DMS 273 (cell line): Measurements from ENCODE around the gene SLC37A1.

Experiments used
- DNase-seq: peaks from one replicate; lab custom pipeline; 2025; ENCODE audit not compliant: unreplicated experiment; lab: John Stamatoyannopoulos, UW

The SLC37A1 gene

DNA sequence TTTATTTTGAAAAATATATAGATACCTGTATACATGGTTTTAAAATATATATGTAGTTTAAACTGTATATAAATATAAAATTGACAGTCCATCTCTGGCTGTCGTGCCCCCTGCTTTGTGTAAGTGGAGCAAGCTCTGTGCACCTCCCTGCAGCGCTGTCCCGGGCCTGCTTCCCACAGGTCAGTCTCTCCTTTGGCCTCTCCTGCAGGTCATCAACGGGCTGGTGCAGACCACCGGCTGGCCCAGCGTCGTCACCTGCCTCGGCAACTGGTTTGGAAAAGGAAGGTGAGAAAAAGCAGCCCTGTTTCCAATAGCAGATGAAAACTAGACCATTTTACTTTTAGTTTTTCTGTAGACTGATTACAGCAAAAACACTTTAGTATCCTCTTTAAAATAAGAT lies 28.5 kb downstream of the SLC37A1 start:
- DNase-seq: no peak

GRCh38 chr21:42542596-42542995 lies 28.9 kb downstream of the SLC37A1 start:
- no peak for DNase-seq

DNA sequence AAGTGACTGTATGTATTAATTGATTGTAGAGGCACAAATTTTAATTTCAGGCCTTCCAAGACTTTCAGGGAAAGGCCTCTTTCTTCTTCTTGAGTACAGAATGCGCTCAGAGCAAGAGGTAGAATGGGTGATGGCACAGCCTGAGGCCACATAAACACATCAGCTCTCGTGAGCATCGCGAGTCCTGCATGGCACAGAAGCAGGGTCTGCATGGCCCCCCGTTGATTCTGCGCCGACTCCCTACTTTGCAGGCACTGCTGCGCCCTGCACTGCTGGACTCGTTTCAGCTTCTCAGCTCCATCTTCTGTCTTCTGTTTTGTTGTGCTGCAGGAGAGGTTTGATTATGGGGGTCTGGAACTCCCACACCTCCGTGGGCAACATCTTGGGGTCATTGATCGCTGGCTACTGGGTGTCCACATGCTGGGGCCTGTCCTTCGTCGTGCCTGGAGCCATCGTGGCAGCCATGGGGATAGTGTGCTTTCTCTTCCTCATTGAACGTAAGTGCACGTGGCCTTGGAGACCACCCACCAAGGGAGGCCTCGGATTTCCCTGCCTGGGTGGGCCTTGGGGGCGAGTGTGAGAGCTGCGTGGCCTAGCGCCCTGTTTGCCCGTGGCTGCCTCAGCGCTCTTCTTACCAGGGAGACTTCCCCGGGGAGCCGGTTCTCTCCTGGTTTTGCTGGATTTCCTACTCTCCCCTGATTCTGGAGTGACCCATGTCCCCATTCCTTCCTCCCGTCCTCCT lies 29.6 kb downstream of the SLC37A1 start:
- no peak for DNase-seq

DNA sequence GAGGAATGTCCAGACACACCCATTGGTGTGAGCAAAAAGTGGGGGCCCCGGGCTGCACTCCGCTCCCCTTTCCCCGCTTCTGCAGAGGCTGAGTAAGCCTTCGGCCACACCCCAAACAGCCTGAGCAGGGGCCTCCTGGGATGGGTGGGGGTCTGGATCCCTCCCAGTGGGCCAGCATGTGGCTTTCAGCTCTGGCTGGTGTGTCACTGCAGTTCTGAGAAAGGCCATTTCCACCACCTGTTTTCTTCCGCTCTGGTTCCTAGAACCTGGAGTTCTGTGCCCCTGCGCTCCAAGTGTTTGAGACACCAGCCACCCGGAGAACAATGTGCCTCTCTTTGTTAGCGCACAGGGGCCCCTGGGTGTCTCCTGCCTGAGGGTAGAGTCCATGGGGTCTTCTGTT lies 30.9 kb downstream of the SLC37A1 start:
- no peak for DNase-seq

DNA sequence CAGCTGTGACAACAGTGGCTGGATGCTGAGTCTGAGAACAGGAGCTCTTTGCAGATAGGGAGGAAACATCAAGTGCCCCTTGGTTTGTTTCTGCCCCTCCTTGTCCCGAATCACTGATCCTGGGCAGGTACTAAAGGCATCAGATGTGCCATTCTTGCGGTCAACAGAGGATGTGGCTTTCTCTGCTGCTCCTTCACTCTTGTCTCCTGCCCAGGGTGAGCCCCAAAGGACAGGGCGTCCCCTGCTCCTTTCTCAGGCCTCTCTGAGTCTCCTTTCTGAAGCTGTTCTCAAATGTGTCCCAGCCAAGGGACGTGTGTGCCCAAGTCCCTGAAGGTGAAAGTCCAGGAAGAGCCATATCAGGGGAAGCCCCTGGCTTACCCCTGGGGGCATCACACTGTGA lies 31.7 kb downstream of the SLC37A1 start:
- DNase-seq: no peak

DNA sequence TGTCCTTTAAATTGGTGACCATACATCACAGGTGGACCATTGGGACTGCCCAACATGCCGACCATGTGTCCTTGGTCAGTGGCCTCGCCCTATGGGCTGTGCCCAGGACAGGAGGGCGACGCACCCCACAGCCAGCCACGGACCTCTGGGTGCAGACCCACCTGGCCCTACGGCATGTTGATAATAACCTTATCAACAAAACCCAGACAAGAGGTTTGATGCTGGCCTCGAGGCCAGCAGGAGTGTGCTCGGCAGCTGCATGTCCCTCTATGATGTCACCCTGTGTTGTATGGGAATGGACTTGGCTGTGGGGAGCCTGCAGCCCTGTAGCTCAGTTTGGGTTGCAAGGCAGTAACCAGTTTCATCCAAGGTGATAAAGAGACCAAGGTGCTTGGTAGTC lies 32.1 kb downstream of the SLC37A1 start:
- no peak for DNase-seq

GRCh38 chr21:42546433-42546832 lies 32.8 kb downstream of the SLC37A1 start:
- DNase-seq: no peak

GRCh38 chr21:42547001-42547905 lies 33.6 kb downstream of the SLC37A1 start:
- DNase-seq: no peak

GRCh38 chr21:42547906-42548365 lies 34.3 kb downstream of the SLC37A1 start:
- DNase-seq: no peak

- DNase-seq: no peak
Observed at GRCh38 chr21:42548687-42549406, 35.2 kb downstream of the SLC37A1 start.

DNA sequence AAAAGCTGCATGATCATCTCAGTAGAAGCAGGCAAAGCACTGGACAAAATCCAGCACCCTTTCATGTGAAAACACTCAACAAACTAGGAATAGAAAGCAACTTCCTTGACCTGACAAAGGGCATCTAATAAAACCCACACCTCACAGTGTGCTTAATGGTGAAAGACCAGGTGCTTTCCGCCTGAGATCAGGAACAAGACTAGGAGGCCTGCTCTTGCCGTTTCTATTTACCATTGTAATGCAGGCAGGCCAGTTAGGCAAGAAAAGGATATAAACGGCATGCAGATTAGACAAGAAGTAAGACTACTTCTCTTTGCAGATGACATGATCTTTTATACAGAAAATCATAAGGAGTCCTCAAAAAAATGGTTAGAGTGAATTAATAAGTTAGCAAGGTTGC lies 37.2 kb downstream of the SLC37A1 start:
- DNase-seq: no peak

DNA sequence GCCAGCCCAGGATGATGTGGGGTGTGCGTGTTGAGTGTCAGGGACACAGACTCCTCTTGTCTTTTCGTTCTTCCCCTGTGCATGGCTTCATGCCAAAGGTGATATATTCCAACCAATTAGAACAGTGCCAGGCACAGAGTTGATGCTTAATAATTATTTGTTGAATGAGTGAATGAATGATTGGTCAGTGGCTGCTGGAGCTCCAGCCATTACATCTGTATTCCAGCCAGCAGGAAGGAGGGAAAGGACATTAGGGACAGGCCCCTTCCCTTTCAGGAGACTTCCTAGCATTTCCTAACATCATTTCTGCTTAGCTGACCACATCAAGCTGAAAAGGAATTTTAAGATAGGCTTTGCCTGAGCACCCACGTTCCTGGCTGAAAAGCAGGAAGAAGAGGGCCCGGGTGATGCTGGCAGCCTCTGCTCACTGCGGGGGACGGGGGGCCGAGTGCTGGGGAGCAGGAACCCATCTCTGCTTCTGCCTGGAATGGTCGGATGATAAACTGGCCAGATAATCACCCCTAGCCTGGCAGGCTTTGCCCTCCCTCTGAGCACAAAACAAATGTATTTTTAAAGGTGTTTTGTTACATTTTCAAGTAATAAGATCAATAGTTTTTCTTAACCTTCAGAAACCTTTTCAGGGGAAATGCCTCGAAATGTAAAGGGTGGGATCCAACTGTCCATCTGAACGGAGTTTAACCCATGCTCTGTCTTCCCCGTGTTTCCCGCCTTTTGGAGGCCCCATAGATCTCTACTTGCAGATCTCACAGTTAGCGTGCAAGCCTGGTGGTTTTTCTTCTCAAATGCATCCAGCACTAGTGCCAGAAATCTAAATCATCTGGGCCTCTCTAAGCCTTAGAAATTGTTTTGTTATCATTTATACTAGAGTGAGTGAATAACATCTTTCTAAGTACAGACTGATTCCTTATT lies 39.0 kb downstream of the SLC37A1 start:
- no peak for DNase-seq

GRCh38 chr21:42553435-42553834 lies 39.8 kb downstream of the SLC37A1 start:
- DNase-seq: no peak

GRCh38 chr21:42554251-42554961 lies 40.8 kb downstream of the SLC37A1 start:
- DNase-seq: no peak

DNA sequence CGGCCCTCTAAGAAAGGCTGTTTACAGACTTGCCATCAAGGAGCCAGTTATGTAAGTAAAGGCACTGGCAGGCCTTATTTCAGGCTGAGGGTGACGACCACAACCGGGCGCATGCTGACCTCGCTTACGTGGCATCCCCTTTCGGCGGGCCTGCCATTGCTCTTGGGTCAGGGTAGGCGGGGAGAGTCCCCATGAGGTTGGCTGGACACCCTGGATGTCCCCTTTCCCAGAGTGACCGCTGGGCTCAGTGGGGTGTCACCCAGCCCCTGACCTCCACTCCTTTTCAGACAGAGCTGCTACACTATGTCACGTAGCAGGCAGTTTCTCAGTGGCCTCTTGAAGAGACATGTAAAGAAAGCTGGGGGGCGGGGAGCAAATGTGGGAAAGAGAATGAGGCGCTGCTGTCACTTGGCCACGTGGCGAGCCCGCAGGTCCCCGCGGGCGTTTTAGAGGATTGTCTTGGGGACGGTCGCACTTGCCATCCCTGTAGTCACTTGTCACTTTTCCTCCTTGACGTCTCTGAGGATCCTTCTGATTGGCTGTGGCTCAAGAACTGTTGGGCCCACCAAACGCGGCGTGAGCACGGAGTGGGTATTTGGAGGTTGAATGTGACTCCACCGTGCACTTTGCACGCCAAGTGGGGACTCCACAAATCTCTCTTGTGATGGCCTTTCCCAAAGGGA lies 42.2 kb downstream of the SLC37A1 start:
- DNase-seq: no peak

- DNase-seq: no peak
Observed at GRCh38 chr21:42556476-42556875, 42.8 kb downstream of the SLC37A1 start.

- DNase-seq: no peak
Observed at GRCh38 chr21:42556960-42557359, 43.3 kb downstream of the SLC37A1 start.

- DNase-seq: no peak
Observed at GRCh38 chr21:42557420-42557819, 43.8 kb downstream of the SLC37A1 start.

GRCh38 chr21:42558368-42558767 lies 44.7 kb downstream of the SLC37A1 start:
- no peak for DNase-seq
